SK-N-SH treated with all-trans-retinoic acid at 6 μM for 48 hours (cell line): ENCODE data around the gene RIMBP2.

ENCODE experiments used
- ATAC-seq: fragments of 200-7000 bp; cut with Tn5 transposase; 3 replicates; pipeline ENCODE4 v1.9.1; 2020; ENCODE audit warnings: mild to moderate bottlenecking, moderate library complexity
- ARNTL ChIP-seq: fragments of 450-650 bp; formaldehyde crosslinking; IDR thresholded peaks from 2 replicates; pipeline ENCODE4 v1.5.0; 2020; ENCODE audit warnings: low read depth, mild to moderate bottlenecking, moderate library complexity, borderline replicate concordance
- BACH2 ChIP-seq: fragments of 250-450 bp; sonication (Bioruptor Pico); IDR thresholded peaks from 2 replicates; pipeline ENCODE4 v1.9.0; 2021; ENCODE audit warnings: mild to moderate bottlenecking, borderline replicate concordance
- CSDC2 ChIP-seq: fragments of 250-450 bp; sonication (Bioruptor Pico); IDR thresholded peaks from 2 replicates; pipeline ENCODE4 v1.5.0; 2020; ENCODE audit warnings: mild to moderate bottlenecking, moderate library complexity
- ESRRG ChIP-seq: fragments of 250-450 bp; sonication (Bioruptor Pico); IDR thresholded peaks from 2 replicates; pipeline ENCODE4 v1.6.1; 2021; ENCODE audit warnings: mild to moderate bottlenecking
- GLIS3 ChIP-seq: fragments of 250-450 bp; sonication (Bioruptor Pico); IDR thresholded peaks from 2 replicates; pipeline ENCODE4 v1.5.0; 2020; ENCODE audit warnings: mild to moderate bottlenecking, moderate library complexity
- ISL1 ChIP-seq: fragments of 250-450 bp; sonication (Bioruptor Pico); IDR thresholded peaks from 2 replicates; pipeline ENCODE4 v2.1.2; 2022; ENCODE audit warnings: mild to moderate bottlenecking, moderate library complexity
- OSR1 ChIP-seq: fragments of 250-450 bp; sonication (Bioruptor Pico); IDR thresholded peaks from 2 replicates; pipeline ENCODE4 v1.8.0; 2022; ENCODE audit warnings: moderate library complexity, mild to moderate bottlenecking, inconsistent platforms
- PATZ1 ChIP-seq: fragments of 250-450 bp; sonication (Bioruptor Pico); IDR thresholded peaks from 2 replicates; pipeline ENCODE4 v1.8.0; 2020; ENCODE audit warnings: mild to moderate bottlenecking, moderate library complexity, borderline replicate concordance
- POU6F1 ChIP-seq: fragments of 250-450 bp; sonication (Bioruptor Pico); IDR thresholded peaks from 2 replicates; pipeline ENCODE4 v1.8.0; 2021; ENCODE audit warnings: low read depth, mild to moderate bottlenecking, moderate library complexity, borderline replicate concordance
- PPARA ChIP-seq: fragments of 250-450 bp; sonication (Bioruptor Pico); IDR thresholded peaks from 2 replicates; pipeline ENCODE4 v1.5.0; 2020; ENCODE audit warnings: mild to moderate bottlenecking, borderline replicate concordance
- RARB ChIP-seq: fragments of 250-450 bp; sonication (Bioruptor Pico); IDR thresholded peaks from 2 replicates; pipeline ENCODE4 v1.8.0; 2021; ENCODE audit warnings: mild to moderate bottlenecking, moderate library complexity
- TCF4 ChIP-seq: fragments of 250-450 bp; sonication (Bioruptor Pico); IDR thresholded peaks from 2 replicates; pipeline ENCODE4 v1.8.0; 2021; ENCODE audit warnings: mild to moderate bottlenecking, moderate library complexity, borderline replicate concordance
- TOX ChIP-seq: fragments of 250-450 bp; sonication (Bioruptor Pico); IDR thresholded peaks from 2 replicates; pipeline ENCODE4 v1.8.0; 2021; ENCODE audit warnings: mild to moderate bottlenecking, moderate library complexity, borderline replicate concordance
- TSHZ2 ChIP-seq: fragments of 250-450 bp; sonication (Bioruptor Pico); IDR thresholded peaks from 2 replicates; pipeline ENCODE4 v1.5.0; 2020; ENCODE audit warnings: mild to moderate bottlenecking, moderate library complexity
- ZC3H10 ChIP-seq: fragments of 250-450 bp; sonication (Bioruptor Pico); IDR thresholded peaks from 2 replicates; pipeline ENCODE4 v1.5.1; 2021; ENCODE audit warnings: mild to moderate bottlenecking, moderate library complexity
- ZFP30 ChIP-seq: fragments of 450-650 bp; formaldehyde crosslinking; IDR thresholded peaks from 2 replicates; pipeline ENCODE4 v1.5.0; 2022; ENCODE audit warnings: mild to moderate bottlenecking, moderate library complexity
- ZNF565 ChIP-seq: fragments of 450-650 bp; formaldehyde crosslinking; conservative IDR thresholded peaks from 2 replicates; pipeline ENCODE4 v1.5.0; 2020; ENCODE audit warnings: low read depth, mild to moderate bottlenecking, moderate library complexity
- ZNF70 ChIP-seq: fragments of 450-650 bp; formaldehyde crosslinking; IDR thresholded peaks from 2 replicates; pipeline ENCODE4 v1.5.0; 2020; ENCODE audit warnings: mild to moderate bottlenecking, moderate library complexity
- ZNF8 ChIP-seq: fragments of 450-650 bp; formaldehyde crosslinking; IDR thresholded peaks from 2 replicates; pipeline ENCODE4 v1.5.0; 2020; ENCODE audit warnings: mild to moderate bottlenecking, moderate library complexity
- TF ChIP-seq, protein P1 (sequence below): fragments of 250-450 bp; sonication (Bioruptor Pico); IDR thresholded peaks from 2 replicates; pipeline ENCODE4 v1.5.1; 2021; ENCODE audit warnings: mild to moderate bottlenecking, moderate library complexity
- TF ChIP-seq, protein P2 (sequence below): fragments of 250-450 bp; sonication (Bioruptor Pico); IDR thresholded peaks from 2 replicates; pipeline ENCODE4 v1.5.1; 2020; ENCODE audit warnings: low read depth, mild to moderate bottlenecking, moderate library complexity

The RIMBP2 gene

GRCh38 chr12:130663514-130663913 lies 52.6 kb downstream of the RIMBP2 start:
- ATAC-seq: no peak

GRCh38 chr12:130661486-130662255 lies 54.4 kb downstream of the RIMBP2 start:
- TF ChIP-seq TCF4 (CRISPR knock-in tag) (no peak), ISL1 (CRISPR knock-in tag) (no peak), POU6F1 (CRISPR knock-in tag) (no peak), OSR1 (CRISPR knock-in tag) (no peak), ZNF8 (CRISPR knock-in tag) (no peak), BACH2 (CRISPR knock-in tag) (no peak), ARNTL (CRISPR knock-in tag) (no peak), PPARA (CRISPR knock-in tag) (no peak), ZFP30 (CRISPR knock-in tag) (no peak)
- TF ChIP-seq, all 23 proteins: peak for 0
- no peak for ATAC-seq

More at GRCh38 chr12:130663514-130663913, 52.6 kb downstream of the RIMBP2 start:
- TF ChIP-seq ZC3H10 (CRISPR knock-in tag) (no peak), ZNF70 (CRISPR knock-in tag) (no peak), ZNF8 (CRISPR knock-in tag) (no peak), TOX (no peak), CSDC2 (no peak), GLIS3 (CRISPR knock-in tag) (no peak), TCF4 (CRISPR knock-in tag) (no peak), ARNTL (CRISPR knock-in tag) (no peak), ZNF565 (CRISPR knock-in tag) (no peak), ZFP30 (CRISPR knock-in tag) (no peak), TSHZ2 (CRISPR knock-in tag) (no peak), ESRRG (no peak), PPARA (CRISPR knock-in tag) (no peak)
- TF ChIP-seq, protein P1, sequence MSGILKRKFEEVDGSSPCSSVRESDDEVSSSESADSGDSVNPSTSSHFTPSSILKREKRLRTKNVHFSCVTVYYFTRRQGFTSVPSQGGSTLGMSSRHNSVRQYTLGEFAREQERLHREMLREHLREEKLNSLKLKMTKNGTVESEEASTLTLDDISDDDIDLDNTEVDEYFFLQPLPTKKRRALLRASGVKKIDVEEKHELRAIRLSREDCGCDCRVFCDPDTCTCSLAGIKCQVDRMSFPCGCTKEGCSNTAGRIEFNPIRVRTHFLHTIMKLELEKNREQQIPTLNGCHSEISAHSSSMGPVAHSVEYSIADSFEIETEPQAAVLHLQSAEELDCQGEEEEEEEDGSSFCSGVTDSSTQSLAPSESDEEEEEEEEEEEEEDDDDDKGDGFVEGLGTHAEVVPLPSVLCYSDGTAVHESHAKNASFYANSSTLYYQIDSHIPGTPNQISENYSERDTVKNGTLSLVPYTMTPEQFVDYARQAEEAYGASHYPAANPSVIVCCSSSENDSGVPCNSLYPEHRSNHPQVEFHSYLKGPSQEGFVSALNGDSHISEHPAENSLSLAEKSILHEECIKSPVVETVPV (CRISPR knock-in tag): no peak

- TF ChIP-seq GLIS3 (CRISPR knock-in tag) (no peak), TOX (no peak), ZFP30 (CRISPR knock-in tag) (no peak), ZNF70 (CRISPR knock-in tag) (no peak), TSHZ2 (CRISPR knock-in tag) (no peak), RARB (CRISPR knock-in tag) (no peak), ISL1 (CRISPR knock-in tag) (no peak), ESRRG (no peak), PATZ1 (CRISPR knock-in tag) (no peak)
- TF ChIP-seq, protein P2, sequence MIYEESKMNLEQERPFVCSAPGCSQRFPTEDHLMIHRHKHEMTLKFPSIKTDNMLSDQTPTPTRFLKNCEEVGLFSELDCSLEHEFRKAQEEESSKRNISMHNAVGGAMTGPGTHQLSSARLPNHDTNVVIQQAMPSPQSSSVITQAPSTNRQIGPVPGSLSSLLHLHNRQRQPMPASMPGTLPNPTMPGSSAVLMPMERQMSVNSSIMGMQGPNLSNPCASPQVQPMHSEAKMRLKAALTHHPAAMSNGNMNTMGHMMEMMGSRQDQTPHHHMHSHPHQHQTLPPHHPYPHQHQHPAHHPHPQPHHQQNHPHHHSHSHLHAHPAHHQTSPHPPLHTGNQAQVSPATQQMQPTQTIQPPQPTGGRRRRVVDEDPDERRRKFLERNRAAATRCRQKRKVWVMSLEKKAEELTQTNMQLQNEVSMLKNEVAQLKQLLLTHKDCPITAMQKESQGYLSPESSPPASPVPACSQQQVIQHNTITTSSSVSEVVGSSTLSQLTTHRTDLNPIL (CRISPR knock-in tag): no peak
- no peak for ATAC-seq
Measured at GRCh38 chr12:130661059-130661458, 55.0 kb downstream of the RIMBP2 start.
